ENCODE measurements around the gene SLX4IP.
"Not testable (repeated sequence)": the region's sequence is repeated elsewhere in the genome, so short reads cannot be mapped to it uniquely, and the experiment has no call there.

Gene SLX4IP

GRCh38 chr20:10580700-10581099 lies 145.6 kb downstream of the SLX4IP start:
- DNase-seq: no peak

DNA sequence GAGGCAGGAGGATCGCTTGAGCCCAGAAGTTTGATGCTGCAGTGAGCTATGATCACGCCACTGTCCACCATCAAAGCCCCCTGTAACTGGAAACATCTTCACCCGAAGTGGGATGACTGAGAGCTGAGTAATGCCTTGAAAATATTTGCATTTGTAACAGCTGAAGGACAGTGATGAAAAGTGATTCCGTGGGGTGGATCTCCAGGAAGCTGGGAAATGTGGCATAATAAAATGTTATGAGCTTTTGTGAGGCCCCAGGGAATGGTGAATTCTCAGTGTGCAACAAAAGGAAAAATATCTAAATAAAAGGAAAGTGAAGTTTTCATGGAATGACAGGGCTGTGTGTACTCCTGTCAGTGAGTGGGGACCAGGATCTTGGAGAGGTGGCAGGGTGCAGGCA lies 146.7 kb downstream of the SLX4IP start:
- no peak for DNase-seq

DNA sequence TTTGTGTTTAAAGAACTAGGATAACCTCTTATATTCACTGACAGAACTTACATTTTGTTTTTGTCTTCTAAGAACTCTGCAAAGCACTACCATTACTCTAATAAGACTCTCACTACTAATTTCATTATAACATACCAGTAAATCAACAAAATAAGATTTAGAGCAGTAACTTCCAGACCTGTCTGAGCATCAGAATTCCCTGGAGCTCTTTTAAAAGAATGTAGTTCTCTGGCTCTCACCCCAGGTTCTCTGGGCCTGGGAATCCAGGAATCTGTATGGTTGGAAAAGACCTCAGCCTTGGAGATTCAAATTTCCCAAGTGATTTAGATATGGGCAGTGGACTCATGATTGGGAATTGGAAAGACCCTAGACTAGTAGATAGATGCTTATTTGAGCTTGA lies 149.3 kb downstream of the SLX4IP start:
- no peak for DNase-seq

- DNase-seq: no peak
Measured at GRCh38 chr20:10585308-10585707, 150.2 kb downstream of the SLX4IP start.

DNA sequence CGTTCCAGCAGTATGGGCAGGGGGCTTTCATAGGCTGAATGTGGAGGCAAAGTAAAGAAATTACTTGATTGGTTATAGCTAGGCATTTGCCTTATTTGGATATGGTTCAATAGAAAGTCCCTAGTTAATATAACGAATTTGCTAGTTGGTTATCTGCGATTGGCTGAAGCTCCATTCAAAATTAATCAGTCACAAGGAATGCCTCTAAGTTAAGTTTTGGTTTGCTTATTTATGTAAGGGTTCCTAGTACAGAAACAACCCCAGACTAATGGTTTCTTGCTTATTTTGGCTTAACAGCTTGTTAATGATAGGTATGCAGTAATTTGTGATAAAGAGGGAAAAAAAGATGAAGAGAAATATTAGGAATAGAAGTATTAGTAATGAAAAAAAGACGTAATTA lies 151.2 kb downstream of the SLX4IP start:
- no peak for DNase-seq

DNA sequence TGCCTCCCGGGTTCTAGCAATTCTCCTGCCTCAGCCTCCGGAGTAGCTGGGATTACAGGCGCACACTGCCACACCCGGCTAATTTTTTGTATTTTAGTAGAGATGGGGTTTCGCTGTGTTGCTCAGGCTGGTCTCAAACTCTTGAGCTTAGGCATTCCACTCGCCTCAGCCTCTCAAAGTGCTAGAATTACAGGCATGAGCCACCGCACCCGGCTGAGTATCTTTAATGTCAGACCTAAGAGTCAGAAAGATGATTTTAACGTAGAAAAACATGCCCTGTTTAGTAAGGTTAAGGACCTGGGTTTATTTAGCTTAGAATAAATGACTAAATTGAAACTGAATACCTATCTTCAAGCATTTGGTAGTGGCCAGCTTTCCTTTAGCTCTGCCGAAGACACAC lies 155.3 kb downstream of the SLX4IP start:
- not testable (repeated sequence) for DNase-seq

DNA sequence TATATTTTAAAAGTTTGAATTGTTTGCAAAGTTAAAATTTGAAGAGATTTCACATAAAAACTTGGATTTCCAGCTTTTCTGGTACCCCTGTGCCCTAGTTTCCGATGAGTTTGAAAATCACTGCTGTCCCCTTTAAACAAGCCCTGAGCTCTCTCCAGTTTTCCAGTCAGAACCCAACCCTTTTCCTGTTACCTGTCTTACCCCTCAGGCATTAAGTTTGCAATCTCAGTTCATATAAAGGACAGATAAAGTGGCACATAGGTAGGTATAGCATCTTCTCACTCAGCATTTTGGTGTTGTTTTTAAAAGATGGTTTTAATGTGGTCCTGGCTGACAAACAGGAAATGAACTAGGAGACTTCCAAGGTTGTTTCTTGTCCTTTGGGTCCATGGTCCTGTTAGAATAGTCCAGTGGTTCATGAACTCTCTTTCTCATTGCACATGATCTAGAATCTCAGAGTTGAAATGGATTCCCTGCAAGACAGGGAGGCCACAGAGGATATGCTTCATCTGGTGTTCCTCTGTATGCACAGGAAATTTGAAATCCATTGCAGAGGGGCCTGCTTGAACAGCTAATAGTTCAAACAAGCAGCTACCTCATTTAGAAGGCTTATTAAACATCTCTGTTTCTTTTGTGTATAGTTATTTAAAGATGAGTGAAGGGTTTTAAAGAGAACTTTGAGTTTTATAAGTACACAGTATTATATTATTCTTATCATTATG lies 156.0 kb downstream of the SLX4IP start:
- no peak for DNase-seq

DNA sequence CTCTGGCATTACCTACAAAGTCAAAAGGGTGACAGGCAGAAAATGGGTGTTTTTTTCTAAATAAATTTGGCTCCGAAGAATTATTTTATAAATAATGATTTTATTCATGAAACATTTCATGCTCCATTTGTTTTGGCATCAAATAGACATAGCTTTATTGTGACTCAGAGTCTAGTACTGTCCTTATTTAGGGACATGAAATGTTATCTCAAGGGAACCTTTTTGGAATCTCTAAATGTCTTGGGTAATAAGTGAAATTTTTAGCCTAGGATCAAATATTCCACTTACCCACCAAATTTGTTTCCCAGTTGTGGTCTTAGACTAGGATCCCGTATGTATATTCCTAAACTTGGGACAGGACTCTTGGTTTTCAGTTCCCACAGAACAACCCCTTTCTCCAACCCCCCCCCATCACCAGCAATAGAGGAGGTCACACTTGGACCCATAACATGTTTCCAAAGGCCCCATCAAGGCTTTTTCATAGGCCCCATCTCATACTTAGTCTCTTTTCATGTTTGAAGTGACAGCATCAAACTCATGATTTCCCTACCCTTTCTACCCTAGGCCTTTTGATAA lies 156.9 kb downstream of the SLX4IP start:
- DNase-seq: no peak

DNA sequence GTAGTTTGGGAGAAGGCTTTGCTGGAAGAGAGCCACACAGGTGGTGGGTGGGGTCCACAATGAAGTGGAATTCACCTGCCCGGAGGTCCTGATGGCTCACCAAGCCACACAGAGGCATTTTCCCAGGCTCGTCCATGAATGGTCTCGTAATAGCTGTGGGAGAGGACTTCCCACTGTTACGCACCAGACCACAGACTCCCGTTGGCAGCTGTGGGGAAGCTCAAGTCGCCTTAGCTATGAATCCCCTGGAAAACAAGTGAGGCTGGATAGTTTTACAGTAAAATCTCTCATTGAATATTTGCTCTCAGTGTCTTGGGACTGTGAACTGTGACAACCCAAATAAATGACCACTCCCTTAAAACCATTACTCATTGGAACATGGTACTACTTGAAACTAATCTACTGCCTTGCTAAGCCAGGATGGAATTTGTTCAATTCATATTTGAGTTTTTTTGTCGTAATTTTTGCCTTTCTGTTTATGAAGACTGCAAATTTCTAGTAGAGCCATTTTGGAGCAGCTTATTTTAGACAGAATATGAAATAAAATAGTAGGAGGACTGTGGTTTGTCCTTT lies 159.3 kb downstream of the SLX4IP start:
- no peak for DNase-seq

DNA sequence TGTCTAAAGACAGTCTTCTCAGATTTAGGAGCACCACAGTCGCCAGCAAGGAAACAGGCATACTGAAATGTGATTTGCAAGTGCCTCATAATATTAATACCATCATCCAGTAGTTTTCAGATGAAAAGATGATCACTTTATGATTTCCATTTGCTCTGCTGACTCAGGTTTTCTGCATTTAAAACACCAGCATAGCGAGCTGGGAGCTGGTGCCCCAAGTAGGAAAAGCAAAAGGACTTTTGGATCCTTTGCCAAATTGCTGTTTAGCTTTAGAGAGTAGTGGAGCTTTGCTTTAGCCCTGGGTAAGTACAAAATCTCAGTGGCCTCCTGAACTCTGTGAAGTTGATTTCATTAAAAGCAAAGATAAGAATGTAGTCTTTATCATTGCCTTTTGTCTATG lies 160.2 kb downstream of the SLX4IP start:
- DNase-seq: no peak

DNA sequence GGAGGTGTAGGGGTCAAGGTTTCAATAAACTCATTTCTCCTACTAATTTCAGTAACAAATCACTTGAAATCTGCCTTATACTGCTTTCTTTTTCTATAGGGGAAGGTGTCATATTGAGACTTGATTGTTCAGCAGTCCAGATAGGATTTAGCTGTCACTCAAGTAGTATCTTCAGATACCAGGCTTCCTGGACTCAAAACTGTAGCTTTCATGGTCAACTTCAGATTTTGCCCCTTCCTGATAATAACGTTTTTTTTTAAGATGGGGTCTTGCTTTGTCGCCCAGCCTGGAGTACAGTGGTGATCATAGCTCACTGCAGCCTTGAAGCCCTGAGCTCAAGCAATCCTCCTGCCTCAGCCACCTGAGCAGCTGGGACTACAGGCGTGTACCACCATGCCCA lies 160.9 kb downstream of the SLX4IP start:
- no peak for DNase-seq

GRCh38 chr20:10596710-10597121 lies 161.6 kb downstream of the SLX4IP start:
- DNase-seq: no peak

GRCh38 chr20:10597637-10598036 lies 162.5 kb downstream of the SLX4IP start:
- no peak for DNase-seq

- DNase-seq: no peak
Measured at GRCh38 chr20:10602221-10602871, 167.2 kb downstream of the SLX4IP start.

DNA sequence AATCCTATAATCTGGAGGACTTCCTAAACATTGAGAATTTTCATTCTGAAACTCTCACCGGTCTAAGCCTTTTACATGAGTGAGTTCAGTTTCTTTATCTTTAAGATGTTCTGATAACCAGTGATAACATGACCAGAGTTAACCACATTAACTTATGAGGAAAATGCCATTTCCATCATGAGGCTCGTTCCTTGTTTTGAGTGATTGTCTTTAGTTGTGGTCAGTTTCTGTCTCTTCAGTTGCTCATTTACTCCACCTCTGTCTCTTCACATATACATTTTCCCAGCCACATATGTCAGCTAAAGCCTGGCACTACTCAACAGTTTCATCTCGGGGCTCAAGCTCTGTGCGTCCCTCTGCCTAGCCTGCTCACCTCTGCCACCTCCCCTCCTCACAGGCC lies 168.3 kb downstream of the SLX4IP start:
- DNase-seq: no peak

DNA sequence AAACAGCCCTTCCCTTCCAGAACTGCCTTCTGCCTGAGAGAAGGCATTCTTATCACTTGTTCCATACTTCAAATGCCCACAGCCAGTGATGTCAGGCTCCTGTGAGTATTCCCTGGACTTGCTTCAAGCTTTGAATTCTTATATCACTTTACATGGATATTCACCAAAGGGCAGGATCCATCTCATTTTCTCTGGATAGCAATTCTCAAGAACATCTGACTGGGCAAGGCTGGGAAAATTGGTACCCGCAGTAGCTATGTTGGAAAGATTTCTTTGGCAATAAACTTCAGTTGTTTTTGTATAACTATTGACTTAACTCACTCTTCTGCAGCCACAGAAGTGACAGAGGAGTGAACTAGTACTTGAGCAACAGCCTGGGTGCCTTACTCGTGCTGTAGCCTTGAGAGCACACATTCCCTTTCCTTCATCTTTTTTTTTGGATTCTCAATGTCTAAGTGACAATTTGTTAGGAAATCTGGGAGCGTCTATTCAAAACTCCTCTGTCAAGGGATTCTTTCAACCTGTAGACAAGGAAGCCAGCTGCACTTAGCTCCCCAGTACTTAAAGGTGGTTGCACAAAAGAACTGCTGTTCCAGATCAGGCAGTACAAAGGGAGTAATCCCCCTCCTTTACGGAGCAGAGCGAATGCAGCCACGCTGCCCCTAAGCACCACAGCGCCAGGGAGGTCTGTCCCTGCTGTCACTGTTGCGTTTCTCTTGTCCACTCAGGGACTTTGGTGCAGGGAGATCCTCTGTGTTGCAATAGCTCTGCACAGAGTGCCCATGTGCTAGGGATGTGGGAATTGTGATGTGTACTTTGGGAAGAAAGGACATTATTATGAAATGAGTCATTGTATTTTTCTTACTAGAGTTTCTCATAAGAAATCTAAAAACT lies 169.1 kb downstream of the SLX4IP start:
- DNase-seq: no peak

DNA sequence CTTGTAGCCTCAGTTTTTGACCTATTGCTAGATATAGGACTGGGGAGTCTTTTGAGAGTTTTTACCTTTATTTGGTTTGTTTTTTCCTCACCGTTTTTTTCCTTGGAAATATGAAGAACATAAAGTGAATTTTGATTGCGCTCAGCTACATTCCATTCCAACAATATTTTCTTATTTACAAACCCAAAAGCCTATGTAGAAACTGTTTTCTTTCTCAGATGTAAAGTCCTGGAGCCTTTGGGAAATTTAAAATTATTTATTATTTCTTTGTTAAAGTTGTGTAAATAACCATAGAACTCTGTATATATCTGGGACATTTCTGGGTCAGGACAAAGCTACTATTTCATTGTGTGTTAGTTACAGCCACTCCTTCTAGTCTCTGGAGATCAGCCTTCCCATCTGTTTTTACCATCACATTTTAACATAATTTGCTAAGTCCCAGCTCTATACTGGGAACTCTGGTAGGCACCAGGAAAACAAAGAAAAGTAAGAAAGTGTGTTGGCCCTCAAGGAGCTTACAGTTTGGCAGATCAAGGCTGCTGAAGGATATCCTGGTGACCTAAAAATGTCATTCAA lies 169.8 kb downstream of the SLX4IP start:
- no peak for DNase-seq

GRCh38 chr20:10605547-10606195 lies 170.6 kb downstream of the SLX4IP start:
- DNase-seq: no peak

DNA sequence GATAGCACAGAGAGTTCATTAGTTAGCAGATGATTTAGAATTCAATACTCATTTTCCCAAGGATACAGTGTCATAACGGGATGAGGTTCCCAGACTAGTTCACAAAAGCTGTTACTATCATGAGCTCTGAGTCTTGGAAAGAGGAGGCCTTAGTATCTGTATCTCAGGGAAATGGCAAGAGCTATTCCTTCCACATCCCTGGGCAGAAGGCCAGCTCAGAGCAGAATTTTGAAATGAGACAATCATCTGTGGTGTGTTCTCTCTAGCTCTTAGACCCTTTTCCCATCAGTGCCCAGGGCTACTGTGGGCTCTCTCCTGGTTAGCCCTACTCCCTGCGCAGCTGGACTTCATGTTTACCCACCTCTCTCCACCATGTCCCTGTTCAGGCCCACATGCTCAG lies 174.2 kb downstream of the SLX4IP start:
- DNase-seq: no peak

- no peak for DNase-seq
Measured at GRCh38 chr20:10609770-10610169, 174.7 kb downstream of the SLX4IP start.

DNA sequence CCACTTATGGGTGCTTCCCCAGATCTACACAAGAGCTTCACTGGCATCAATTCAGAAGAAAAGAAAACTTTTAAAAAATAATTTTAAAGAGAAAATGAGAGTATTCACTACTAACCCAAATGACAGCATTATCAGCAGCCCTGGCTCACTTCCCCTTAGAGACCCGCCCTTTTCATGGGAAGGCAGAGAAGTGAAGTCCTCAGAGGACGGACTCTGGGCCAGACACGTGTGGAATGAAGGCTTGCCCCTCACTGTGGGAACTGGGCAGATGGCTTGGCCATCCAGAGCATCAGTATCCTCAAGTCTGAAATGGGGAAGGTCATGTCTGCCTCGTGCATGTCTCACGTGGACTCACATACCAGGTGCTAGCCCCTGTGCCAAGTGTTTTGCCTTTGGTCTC lies 175.1 kb downstream of the SLX4IP start:
- no peak for DNase-seq

DNA sequence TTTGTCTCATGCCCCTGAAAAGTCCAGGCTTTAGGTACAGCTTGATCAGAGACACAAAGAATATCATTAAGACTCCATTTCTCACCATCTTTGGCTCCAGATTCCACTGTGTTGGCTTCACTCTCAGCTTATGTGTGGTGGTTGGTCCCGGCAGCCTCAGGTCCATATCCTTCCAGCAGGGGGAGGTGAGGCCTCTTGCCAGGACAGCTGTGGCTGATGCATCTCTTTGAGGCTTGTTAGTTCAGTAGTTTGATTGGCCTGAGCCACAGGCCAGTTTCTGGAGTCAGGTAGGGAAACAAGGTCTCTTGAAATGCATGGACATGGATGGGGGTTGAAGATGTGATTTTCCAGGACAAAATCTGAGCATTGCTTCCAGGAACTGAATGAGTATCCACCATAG lies 176.3 kb downstream of the SLX4IP start:
- no peak for DNase-seq
